OCI-LY1 (cell line): ENCODE results near the gene MBD1.

Experiments
- H2AFZ ChIP-seq: fragments of 200-600 bp; sonication (generic), shearing (Covaris generic); 2 replicates; pipeline ENCODE4 v1.6.0; 2014; ENCODE audit warnings: antibody characterized with exemption, mild to moderate bottlenecking, low read length
- H3F3A ChIP-seq: fragments of 200-600 bp; sonication (generic), shearing (Covaris generic); 2 replicates; pipeline ENCODE4 v1.6.0; 2014; ENCODE audit warnings: mild to moderate bottlenecking, antibody characterized with exemption, low read length, moderate library complexity; ENCODE audit not compliant: insufficient read depth
- H3K27ac ChIP-seq: fragments of 200-600 bp; sonication (generic); 2 replicates; pipeline ENCODE4 v1.5.1; 2014; ENCODE audit warnings: low read length, mixed run types, mild to moderate bottlenecking, low read depth; ENCODE audit not compliant: poor library complexity, severe bottlenecking
- H3K27me3 ChIP-seq: fragments of 200-600 bp; sonication (generic); 2 replicates; pipeline ENCODE4 v1.6.0; 2014; ENCODE audit warnings: antibody characterized with exemption, mild to moderate bottlenecking, low read length, moderate library complexity; ENCODE audit not compliant: insufficient read depth
- H3K36me3 ChIP-seq: fragments of 200-600 bp; sonication (generic); 2 replicates; pipeline ENCODE4 v1.6.1; 2014; ENCODE audit warnings: mild to moderate bottlenecking, antibody characterized with exemption, low read length, moderate library complexity, mixed read lengths; ENCODE audit not compliant: insufficient read depth
- H3K4me1 ChIP-seq: fragments of 200-600 bp; sonication (generic); 2 replicates; pipeline ENCODE4 v1.5.1; 2014; ENCODE audit warnings: mild to moderate bottlenecking, low read length, moderate library complexity; ENCODE audit not compliant: insufficient read depth, severe bottlenecking
- H3K4me2 ChIP-seq: fragments of 200-600 bp; sonication (generic), shearing (Covaris generic); 2 replicates; pipeline ENCODE4 v1.6.1; 2014; ENCODE audit warnings: low read length
- H3K4me3 ChIP-seq: fragments of 200-600 bp; sonication (generic); 2 replicates; pipeline ENCODE4 v1.5.1; 2014; ENCODE audit warnings: low read length, low read depth, mild to moderate bottlenecking, mixed read lengths; ENCODE audit not compliant: poor library complexity, severe bottlenecking
- H3K79me2 ChIP-seq: fragments of 200-600 bp; shearing (Covaris generic); 2 replicates; pipeline ENCODE4 v1.6.1; 2016; ENCODE audit warnings: mixed run types, low read length, mixed read lengths; ENCODE audit not compliant: insufficient read depth
- H3K9ac ChIP-seq: fragments of 200-600 bp; sonication (generic), shearing (Covaris generic); 2 replicates; pipeline ENCODE4 v1.6.1; 2014; ENCODE audit warnings: mild to moderate bottlenecking, low read length, mixed read lengths
- H3K9me2 ChIP-seq: fragments of 200-600 bp; sonication (generic), shearing (Covaris generic); 2 replicates; pipeline ENCODE4 v1.6.1; 2014; ENCODE audit warnings: low read depth, mild to moderate bottlenecking, low read length, mixed read lengths
- H3K9me3 ChIP-seq: fragments of 200-600 bp; shearing (Covaris generic); 2 replicates; pipeline ENCODE4 v1.6.1; 2014; ENCODE audit warnings: low read length, mixed read lengths
- H4K20me1 ChIP-seq: fragments of 200-600 bp; sonication (generic), shearing (Covaris generic); 2 replicates; pipeline ENCODE4 v1.6.0; 2016; ENCODE audit warnings: mild to moderate bottlenecking, low read length; ENCODE audit not compliant: insufficient read depth
- EZH2 ChIP-seq: fragments of 200-600 bp; sonication (generic), shearing (Covaris generic); IDR thresholded peaks from 2 replicates; pipeline ENCODE4 v1.8.0; 2017; ENCODE audit warnings: borderline replicate concordance, mixed run types, mild to moderate bottlenecking, antibody characterized with exemption, low read length, moderate library complexity, mixed read lengths
- TF ChIP-seq, protein P1 (sequence below): fragments of 200-600 bp; sonication (generic), shearing (Covaris generic); IDR thresholded peaks from 2 replicates; pipeline ENCODE4 v1.5.1; 2017; ENCODE audit warnings: mild to moderate bottlenecking, antibody characterized with exemption, low read length, moderate library complexity, mixed read lengths

Gene MBD1

DNA sequence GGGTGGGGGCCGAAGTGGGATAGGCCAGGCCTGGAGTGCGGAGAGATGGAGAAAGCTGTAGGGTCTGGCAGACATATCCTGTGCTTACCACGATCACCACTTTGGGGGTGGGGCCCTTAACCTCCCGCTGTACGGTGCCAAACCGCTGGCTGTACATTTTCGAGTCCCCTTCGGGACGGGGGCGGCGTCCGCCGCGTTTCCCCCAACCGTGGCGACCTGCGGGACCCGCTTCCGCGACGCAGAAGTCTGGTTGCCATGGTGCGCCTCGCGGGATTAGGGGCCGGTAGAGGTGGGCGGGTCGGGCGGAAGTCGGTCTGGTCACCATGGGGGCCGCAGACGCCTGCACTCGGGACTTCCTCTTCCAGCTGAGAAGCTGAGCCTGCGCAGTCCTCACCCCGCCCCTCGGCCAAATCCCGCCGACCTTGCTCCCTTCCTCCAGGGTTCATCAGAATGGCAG is 15.0 kb downstream of the MBD1 start, which contains the start of gene CFAP53:
Gene CFAP53, minus strand, starts transcription at position 248 of the 457 bp plus-strand sequence. Its CDS starts 91 bp downstream, at position 157.
- no peaks in the 10 kb centered on the region for H4K20me1 ChIP-seq
- no peak within 1 kb of the TSS for H2AFZ ChIP-seq
- H3K9ac ChIP-seq: peak within 1 kb of the TSS; percentile 44; the same call in 1 of the 2 replicates
- peak within 1 kb of the TSS; percentile 63 for H3K4me3 ChIP-seq
- no peaks in the 10 kb centered on the region for H3K79me2 ChIP-seq
- no peaks in the 10 kb centered on the region for H3K27me3 ChIP-seq
- H3K36me3 ChIP-seq: peaks cover 35% of the 10 kb centered on the region
- no peak within 1 kb of the TSS for H3K27ac ChIP-seq
- peaks cover 12% of the 10 kb centered on the region for H3K4me1 ChIP-seq
- TF ChIP-seq, protein P1, sequence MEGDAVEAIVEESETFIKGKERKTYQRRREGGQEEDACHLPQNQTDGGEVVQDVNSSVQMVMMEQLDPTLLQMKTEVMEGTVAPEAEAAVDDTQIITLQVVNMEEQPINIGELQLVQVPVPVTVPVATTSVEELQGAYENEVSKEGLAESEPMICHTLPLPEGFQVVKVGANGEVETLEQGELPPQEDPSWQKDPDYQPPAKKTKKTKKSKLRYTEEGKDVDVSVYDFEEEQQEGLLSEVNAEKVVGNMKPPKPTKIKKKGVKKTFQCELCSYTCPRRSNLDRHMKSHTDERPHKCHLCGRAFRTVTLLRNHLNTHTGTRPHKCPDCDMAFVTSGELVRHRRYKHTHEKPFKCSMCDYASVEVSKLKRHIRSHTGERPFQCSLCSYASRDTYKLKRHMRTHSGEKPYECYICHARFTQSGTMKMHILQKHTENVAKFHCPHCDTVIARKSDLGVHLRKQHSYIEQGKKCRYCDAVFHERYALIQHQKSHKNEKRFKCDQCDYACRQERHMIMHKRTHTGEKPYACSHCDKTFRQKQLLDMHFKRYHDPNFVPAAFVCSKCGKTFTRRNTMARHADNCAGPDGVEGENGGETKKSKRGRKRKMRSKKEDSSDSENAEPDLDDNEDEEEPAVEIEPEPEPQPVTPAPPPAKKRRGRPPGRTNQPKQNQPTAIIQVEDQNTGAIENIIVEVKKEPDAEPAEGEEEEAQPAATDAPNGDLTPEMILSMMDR: no peak
- no peak for TF ChIP-seq EZH2
- peak within 1 kb of the TSS; percentile 70 for H3K4me2 ChIP-seq
- no peaks in the 10 kb centered on the region for H3K9me3 ChIP-seq
- no peaks in the 10 kb centered on the region for H3F3A ChIP-seq
- H3K9me2 ChIP-seq: no peaks in the 10 kb centered on the region

DNA sequence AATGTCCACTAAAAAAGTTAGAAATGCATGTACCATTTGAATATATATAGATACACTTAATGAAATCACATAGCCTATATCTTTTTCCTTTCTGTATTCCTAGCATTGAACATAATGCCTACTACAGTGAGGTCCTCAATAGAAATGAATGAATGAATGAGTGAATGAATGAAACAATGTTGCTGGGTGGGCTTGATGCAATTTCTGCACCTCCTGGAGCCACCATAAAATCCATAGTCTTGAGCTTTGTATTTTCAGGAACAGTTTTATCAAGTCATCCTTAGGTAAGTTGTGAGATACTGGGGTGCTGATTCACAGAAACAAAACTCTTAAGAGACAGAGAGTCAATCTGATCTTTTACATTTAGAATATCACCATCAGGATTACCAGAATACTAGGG is 18.3 kb downstream of the MBD1 start:
- TF ChIP-seq EZH2: no peak
- TF ChIP-seq, protein P1: no peak
- H3K79me2 ChIP-seq: no peaks in the 10 kb centered on the region
- no peak overlapping the region for H3K4me3 ChIP-seq
- H3K36me3 ChIP-seq: peaks cover 2% of the 10 kb centered on the region; the same call in 1 of the 2 replicates
- no peak overlapping the region for H3K4me2 ChIP-seq
- H3K27me3 ChIP-seq: no peaks in the 10 kb centered on the region
- H3K4me1 ChIP-seq: peaks cover 12% of the 10 kb centered on the region
- no peak overlapping the region for H3K27ac ChIP-seq
- no peak overlapping the region for H3K9ac ChIP-seq
- H3K9me2 ChIP-seq: no peaks in the 10 kb centered on the region
- H3F3A ChIP-seq: no peaks in the 10 kb centered on the region
- H3K9me3 ChIP-seq: no peaks in the 10 kb centered on the region
- no peaks in the 10 kb centered on the region for H4K20me1 ChIP-seq
- no peak overlapping the region for H2AFZ ChIP-seq

DNA sequence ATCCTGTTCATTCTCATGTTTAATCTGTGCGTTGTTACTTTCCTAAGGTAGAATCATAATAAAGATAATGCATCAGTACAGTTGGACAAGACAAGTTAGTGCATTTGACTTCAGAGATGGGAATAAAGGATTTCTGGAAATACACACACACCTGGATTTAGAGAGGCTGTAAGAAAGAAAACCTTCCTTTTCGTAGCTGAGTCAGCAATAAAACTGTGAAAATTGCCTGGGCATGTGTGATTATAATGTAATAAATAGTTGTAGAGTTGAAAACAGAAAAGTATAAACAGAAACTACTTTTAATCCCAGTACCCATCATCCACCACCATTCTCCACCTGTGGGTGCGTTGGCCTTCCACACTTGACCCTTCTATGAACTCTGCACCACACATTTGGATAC is 30.4 kb downstream of the MBD1 start:
- no peak overlapping the region for H3K9ac ChIP-seq
- H3K9me3 ChIP-seq: no peaks in the 10 kb centered on the region
- no peaks in the 10 kb centered on the region for H3F3A ChIP-seq
- TF ChIP-seq, protein P1: no peak
- no peak for TF ChIP-seq EZH2
- no peak overlapping the region for H3K4me2 ChIP-seq
- H2AFZ ChIP-seq: no peak overlapping the region
- H3K27ac ChIP-seq: no peak overlapping the region
- no peaks in the 10 kb centered on the region for H3K79me2 ChIP-seq
- no peaks in the 10 kb centered on the region for H3K27me3 ChIP-seq
- no peaks in the 10 kb centered on the region for H3K4me1 ChIP-seq
- no peaks in the 10 kb centered on the region for H3K36me3 ChIP-seq
- H3K4me3 ChIP-seq: no peak overlapping the region
- H3K9me2 ChIP-seq: no peaks in the 10 kb centered on the region
- H4K20me1 ChIP-seq: no peaks in the 10 kb centered on the region
